A549 treated with dexamethasone at 1 μM for 4 hours (cell line): ENCODE results near the gene CLEC9A. TPM values are rescaled to one million over a fixed set of nuclear protein-coding genes. Genes with fewer than 3 reads are reported as not detected.

Source experiments
- total RNA-seq: library from RNA; stranded (reverse); fragments of 200-300 nt; extraction: Qiagen RNA extraction; gene quantifications from 5 replicates; pipeline ENCODE4 v1.2.3, GENCODE V29; 2022

CLEC9A gene
- total RNA-seq, result not detected in 5 replicates

GRCh38 chr12:10030446-10030845 is at the start of gene CLEC9A:
Gene CLEC9A, plus strand, starts transcription at chr12:10030682. Its CDS starts 22,006 bp downstream, at chr12:10052688.

DNA sequence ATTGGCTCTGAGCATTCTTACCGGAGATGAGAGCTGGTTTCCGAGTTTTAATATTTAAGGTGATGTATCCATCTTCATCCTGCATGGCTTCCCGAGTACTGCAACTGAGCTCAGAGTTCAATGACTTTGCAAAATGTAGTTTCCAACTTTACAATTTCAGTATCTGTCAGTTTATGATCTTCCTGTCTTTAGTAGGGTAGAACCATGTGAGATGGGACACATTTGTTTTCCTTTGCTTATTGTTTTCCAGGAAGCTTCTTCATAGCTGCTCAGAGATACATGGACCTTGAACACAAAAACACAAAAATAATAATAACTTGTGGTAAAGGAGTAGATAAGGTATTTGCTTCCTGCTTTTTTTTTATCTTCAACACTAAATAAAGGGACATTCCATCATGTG is 31.5 kb upstream of the CLEC9A start, which contains the start of gene CLEC1B:
TSS of gene CLEC1B (minus strand) at position 106 of the 400 bp plus-strand sequence. CDS start at position 85, 21 bp downstream.

DNA sequence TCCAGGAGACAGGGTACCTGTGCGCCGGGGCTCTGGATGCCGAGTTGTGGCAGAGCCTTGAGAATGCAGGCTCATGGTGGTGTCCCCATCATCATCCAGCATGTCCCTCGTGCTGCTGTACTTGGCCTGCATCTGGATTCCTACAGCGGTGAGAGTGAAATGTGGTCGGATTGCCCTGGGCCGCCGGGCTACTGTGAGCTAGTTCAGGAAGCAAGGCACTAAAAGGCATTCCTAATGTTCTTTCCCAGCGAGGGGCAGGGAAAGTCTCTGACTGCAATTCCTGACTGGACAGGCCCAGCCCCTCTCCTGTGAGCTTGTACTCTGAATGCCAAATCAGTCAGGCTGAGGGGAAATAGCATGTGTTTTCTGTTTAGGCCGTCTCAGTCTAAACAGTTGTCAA is 68.3 kb downstream of the CLEC9A start, which contains the start of gene CLEC1A:
TSS of gene CLEC1A (minus strand) at position 195 of the 400 bp plus-strand sequence. CDS start at position 132, 63 bp downstream.

Other genes with a start within 250 kb of the CLEC9A start
- gene KLRF1, start 203.2 kb upstream of the CLEC9A start, total RNA-seq, result not detected in 5 replicates
- 0.94 to 1.7 TPM (median 1.1 TPM) in 5 replicates for gene CLEC2B, start 161.3 kb upstream of the CLEC9A start, total RNA-seq
- not detected in 5 replicates for gene KLRF2, start 149.2 kb upstream of the CLEC9A start, total RNA-seq
- not detected in 5 replicates for gene CLEC2A, start 98.3 kb upstream of the CLEC9A start, total RNA-seq
- not detected in 5 replicates for gene CLEC12A, start 59.3 kb upstream of the CLEC9A start, total RNA-seq
- not detected in 5 replicates for gene CLEC1B, start 31.6 kb upstream of the CLEC9A start, total RNA-seq
- not detected in 5 replicates for gene CLEC12B, start 20.1 kb upstream of the CLEC9A start, total RNA-seq
- gene CLEC1A, start 68.3 kb downstream of the CLEC9A start, total RNA-seq, result not detected in 5 replicates
- gene CLEC7A, start 99.5 kb downstream of the CLEC9A start, total RNA-seq, result not detected in 5 replicates
- gene OLR1, start 141.4 kb downstream of the CLEC9A start, total RNA-seq, result 0.61 to 1.4 TPM (median 0.82 TPM) in 5 replicates
- gene TMEM52B, start 148.3 kb downstream of the CLEC9A start, total RNA-seq, result 0.05 to 0.20 TPM (median 0.11 TPM) in 5 replicates
- 31.0 to 48.5 TPM (median 38.3 TPM) in 5 replicates for gene GABARAPL1, start 182.2 kb downstream of the CLEC9A start, total RNA-seq